Stimulated activated CD4-positive, alpha-beta T cell treated with anti-CD3 and anti-CD28 coated beads, TNF-alpha, amount 100 ng/mL, for 4 hours (primary cell): ENCODE data around the gene FYTTD1.
A peak's percentile ranks its signal among the peaks of the same experiment; 100 is the strongest.

Source experiments
- DNase-seq, 3 experiments: peaks; one replicate each; pipeline ENCODE4 v3.0.0-alpha.2; 2020; ENCODE audit warnings: low read depth in 3 of 3

The FYTTD1 gene

GRCh38 chr3:197791892-197792647 is 42.4 kb downstream of the FYTTD1 start:
- peak in 2 of 3 experiments; percentile 7 for DNase-seq

DNA sequence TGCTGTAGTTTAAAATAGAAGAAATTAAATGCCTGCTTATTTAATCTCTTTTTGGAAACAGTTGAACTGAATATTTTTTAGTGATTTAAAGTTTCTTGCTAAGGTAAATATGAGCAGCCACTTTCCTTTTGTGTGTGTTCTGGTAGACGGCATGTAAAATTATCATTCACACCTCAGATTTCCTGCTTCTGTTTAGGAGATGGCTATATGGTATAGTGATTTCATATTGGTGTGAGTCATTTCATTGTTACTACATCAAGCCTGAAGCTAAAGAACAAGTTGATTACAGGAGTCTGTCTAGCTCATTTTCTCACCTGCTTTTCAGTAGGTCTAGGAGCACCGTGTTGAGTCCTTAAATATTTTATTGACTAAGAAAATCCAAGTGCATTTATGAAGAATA is 43.6 kb downstream of the FYTTD1 start:
- DNase-seq = no peak

- no peak for DNase-seq
Measured at GRCh38 chr3:197794115-197794514, 44.4 kb downstream of the FYTTD1 start.

DNA sequence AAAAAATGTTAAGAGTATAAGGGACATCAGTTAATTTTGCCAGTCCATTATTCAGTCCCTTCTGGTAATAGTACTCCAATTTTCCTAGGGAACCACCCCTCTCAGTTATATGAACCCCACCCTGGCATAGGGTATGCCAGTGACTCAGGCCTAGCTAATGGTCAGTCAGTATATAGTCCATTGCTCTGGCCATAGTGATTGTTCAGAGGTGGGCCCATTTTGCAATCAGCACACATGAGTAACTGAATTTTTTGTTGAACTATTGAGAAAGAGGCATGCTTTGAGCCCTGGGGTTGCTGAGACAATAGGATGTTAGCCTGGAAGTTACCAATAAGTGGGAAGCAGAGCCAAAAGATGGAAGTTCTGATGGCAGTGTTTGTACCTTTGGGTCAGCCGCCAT is 45.5 kb downstream of the FYTTD1 start:
- DNase-seq = no peak

DNA sequence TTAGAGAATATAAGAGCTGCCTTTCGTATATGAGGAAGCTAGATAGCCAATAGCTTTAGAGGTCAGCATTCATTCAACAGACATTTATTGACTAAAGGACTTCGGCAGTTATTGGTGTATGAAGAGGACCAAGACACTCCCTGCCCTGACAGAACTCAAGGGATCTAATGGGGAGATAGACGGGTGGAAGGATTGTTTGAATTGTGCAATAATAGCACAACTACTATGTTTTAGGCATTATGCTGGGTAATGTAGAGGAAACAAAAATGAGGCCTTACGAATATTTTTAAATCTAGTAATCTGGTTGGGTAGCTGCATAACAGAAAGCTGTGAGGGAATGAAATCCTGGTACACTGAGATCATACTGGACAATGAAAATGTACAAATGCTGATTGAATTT is 46.4 kb downstream of the FYTTD1 start:
- DNase-seq = no peak

- DNase-seq = no peak
Measured at GRCh38 chr3:197798863-197799262, 49.2 kb downstream of the FYTTD1 start.

DNA sequence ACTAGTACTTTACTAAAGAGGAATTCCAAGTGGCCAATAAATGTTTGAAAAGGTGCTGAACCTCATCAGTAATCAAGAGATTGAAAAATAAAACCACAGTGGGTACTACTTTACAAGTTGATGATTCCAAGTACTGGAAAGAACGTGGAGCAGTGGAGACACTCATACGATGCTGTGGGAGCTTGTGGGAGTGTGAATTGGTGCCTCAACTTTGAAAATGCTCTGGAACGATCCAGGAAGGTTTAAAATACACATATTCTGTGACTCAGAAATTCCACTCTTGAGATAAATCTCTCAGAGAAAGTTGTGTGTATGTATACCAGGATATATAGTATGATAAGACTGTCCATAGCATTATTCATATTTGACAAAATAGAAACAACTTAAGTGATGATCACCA is 50.7 kb downstream of the FYTTD1 start:
- DNase-seq = no peak

GRCh38 chr3:197801891-197802778 is 52.5 kb downstream of the FYTTD1 start:
- no peak for DNase-seq

- no peak for DNase-seq
Measured at GRCh38 chr3:197802779-197803459, 53.2 kb downstream of the FYTTD1 start.

DNA sequence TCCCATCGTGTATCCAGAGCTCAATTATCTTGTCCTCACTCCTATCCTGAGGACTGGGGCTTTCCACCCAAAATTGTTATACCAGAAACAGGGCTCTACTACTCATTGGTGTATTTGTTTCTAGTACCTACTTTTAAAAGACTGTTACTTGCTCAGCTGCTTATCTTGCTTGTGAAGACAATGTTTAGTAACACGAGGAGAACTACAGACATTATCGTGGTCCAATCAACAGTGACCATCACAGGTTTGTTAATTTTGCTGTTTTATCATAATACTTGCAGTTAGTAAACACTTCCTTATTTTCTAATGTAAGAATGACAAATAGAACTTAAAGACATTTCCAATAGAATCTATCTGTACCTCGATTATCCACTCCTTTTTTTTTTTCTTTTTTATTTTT is 54.8 kb downstream of the FYTTD1 start:
- DNase-seq = no peak

DNA sequence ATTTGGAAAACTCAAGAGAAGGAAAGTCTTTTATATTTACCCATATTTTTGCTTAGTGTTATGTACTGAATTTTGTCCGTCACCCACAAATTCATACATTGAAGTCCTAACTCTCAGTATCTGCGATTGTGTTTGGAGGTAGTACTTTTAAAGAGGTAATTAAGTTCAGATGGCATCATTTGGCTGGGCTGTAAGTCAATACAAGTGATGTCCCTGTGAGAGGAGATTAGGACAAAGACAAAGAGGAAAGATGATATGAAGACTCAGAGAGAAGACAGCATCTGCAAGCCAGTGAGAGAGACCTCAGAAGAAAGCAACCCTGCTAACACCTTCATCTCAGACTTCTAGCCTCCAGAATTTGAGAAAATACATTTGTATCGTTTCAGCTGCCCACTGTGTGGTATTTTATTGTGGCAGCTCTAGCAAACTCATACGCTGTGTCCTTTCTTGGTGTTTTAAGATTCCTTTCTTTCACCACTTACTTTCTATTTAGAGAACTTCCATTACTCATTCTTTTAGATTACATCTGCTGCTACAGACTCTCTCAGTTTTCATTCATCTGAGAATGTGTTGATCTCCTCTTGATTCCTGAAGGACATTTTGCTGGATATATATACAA is 58.4 kb downstream of the FYTTD1 start:
- DNase-seq = no peak

DNA sequence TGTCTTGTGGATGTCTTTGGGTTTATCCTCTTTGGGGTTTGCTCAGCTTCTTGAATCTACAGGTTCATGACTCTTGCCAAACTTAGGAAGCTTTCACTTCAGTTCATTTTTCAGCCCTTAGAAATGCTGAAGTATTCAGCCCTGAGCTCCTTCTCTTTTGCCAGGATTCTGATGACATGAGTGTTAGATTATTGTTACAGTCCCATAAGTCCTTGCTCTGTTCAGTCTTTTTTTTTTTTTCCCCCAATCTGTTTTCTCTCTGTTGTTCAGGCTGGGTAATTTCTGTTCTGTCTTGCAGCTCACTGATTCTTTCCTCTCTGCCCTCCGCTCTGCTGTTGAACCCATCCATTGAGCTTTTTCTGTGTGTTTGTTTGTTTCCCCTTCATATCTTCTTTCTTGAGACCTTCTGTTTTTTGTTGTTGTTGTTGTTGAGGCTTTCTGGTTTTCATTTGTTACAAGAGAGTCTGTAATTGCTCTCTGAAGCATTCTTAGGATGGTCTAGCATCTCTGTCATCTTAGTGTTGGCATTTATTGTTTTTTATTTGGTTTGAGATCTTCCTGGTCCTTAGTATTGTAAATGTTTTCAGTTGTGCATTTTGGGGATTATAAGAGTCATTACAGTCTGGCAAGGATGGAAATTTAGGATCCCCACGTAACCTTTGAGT is 59.8 kb downstream of the FYTTD1 start:
- DNase-seq = no peak

- no peak for DNase-seq
Measured at GRCh38 chr3:197810901-197811300, 61.2 kb downstream of the FYTTD1 start.

- DNase-seq = no peak
Measured at GRCh38 chr3:197811343-197811742, 61.7 kb downstream of the FYTTD1 start.

DNA sequence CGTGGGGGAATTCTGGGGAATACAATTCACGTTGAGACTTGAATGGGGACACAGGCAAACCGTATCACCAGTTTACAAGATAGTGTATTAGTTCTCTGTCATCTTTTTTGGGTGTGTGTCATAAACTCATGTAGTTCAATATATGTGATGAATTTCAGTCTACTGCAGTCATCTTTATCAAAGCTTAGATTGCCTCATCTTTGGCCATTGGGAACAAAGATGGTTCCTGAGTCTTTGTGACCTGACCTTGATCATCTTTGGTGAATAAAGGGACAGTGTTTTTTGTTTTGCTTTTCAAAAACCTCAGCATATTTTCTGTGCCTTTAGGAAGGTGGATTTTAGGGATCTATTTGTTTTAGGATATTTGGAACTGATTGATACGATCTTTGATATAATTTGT is 64.7 kb downstream of the FYTTD1 start:
- DNase-seq = no peak

DNA sequence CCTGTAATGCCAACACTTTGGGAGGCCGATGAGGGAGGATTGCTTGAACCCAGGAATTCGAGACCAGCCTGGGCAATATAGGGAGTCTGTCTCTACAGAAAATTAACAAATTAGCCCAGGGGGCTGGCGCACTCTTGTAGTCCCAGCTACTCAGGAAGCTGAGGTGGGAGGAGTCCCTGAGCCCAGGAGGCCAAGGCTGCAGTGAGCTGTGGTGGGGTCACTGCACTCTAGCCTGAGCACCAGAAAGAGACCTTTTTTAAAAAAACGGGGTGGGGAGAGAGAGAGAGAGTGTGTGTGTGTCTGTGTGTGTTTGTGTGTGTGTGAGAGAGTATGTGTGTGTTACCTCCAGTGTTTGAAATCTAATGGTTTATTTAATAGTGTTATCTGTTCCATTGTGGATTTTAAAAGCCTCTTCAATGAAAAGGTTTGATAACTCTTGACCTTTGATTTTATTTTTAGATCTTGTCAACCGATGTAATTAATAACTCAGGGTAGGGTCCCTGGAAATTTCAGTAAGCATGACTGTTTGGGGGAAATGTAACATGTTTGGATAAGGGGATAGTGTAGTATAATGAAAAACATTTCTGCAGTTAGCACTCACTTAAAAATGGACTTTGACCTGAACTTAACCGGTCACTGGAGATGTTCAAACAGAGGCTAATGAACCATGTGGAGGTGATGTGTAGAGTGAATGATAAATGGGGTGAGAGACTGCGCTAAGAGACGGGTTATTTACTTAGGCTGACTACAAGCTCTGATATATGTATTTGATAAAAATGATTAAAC is 71.1 kb downstream of the FYTTD1 start:
- DNase-seq = no peak

- no peak for DNase-seq
Measured at GRCh38 chr3:197829397-197830045, 79.8 kb downstream of the FYTTD1 start.

DNA sequence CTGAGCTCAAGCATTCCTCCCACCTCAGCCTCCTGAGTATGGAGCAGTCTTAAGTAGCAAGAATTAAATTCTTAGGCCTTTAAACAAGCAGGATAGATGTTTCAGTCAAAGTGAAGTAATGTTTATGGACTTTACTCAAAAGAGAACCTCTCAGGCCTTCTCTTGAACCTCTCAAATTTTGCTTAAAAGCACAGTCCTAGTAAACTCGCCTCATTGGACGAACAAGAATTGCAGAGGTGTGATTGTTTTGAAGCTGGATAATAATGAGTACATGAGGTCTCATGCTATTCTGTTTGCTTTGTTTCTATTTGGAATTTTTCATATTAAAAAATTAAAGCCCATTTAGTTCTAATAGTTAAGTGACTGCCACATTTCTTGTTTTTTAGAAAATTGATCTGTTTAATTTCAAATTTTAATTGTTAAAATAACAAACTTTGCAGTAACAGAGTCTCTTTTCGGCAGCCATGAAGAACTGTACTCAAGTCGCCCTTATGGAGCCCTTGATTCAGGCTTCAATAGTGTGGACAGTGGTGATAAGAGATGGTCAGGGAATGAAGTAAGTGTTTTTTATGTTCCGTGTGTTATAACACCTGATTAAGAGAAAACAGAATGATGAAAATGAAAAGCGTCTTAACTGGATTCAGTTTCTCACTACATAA is 80.8 kb downstream of the FYTTD1 start:
- no peak for DNase-seq

- DNase-seq = no peak
Measured at GRCh38 chr3:197830967-197831313, 81.3 kb downstream of the FYTTD1 start.
